IMR-90 (cell line): Measurements from ENCODE around the gene VASN. TPM values are rescaled to one million over a fixed set of nuclear protein-coding genes. Genes with fewer than 3 reads are reported as not detected.

Experiments
- ATAC-seq: fragments of 200-7000 bp; cut with Tn5 transposase; 2 replicates; pipeline ENCODE4 v1.9.1; 2020; ENCODE audit warnings: low read depth, mild to moderate bottlenecking, moderate library complexity
- BruUV-seq: library from RNA; stranded (reverse); fragments of 400-500 nt; replicated peaks from 2 replicates; lab custom pipeline; 2021; lab: Mats Ljungman, UMichigan
- CTCF ChIA-PET: fragments of 300-600 bp; formaldehyde crosslinking; extraction: SDS; loops from one replicate; lab custom pipeline; 2021; ENCODE audit warnings: antibody characterized with exemption; lab: Yijun Ruan, JAX
- POLR2A ChIA-PET: fragments of 300-600 bp; sonication (Branson Sonifier 250); formaldehyde crosslinking; loops from one replicate; lab custom pipeline; 2022; ENCODE audit warnings: antibody characterized with exemption; ENCODE audit not compliant: unreplicated experiment; lab: Charles Lee
- DNase-seq: peaks from one replicate; pipeline ENCODE4 v3.0.0; 2013
- H2AFZ ChIP-seq: replicated peaks from 2 replicates; pipeline ENCODE3; 2013; ENCODE audit warnings: low read length, mild to moderate bottlenecking; ENCODE audit not compliant: poor library complexity
- H2AK5ac ChIP-seq: 2 replicates; pipeline ENCODE4 v1.6.1; 2013; ENCODE audit warnings: low read depth, low read length, inconsistent platforms
- H2AK9ac ChIP-seq: replicated peaks from 2 replicates; pipeline ENCODE3; 2013; ENCODE audit warnings: mild to moderate bottlenecking, low read depth, low read length, moderate library complexity; ENCODE audit not compliant: poor library complexity
- H2BK120ac ChIP-seq: 2 replicates; pipeline ENCODE4 v1.6.1; 2013; ENCODE audit warnings: low read depth, low read length, inconsistent platforms
- H2BK15ac ChIP-seq: 3 replicates; pipeline ENCODE4 v1.6.1; 2013; ENCODE audit warnings: low read depth, low read length, inconsistent platforms
- H2BK20ac ChIP-seq: 2 replicates; pipeline ENCODE4 v1.6.1; 2013; ENCODE audit warnings: low read depth, mild to moderate bottlenecking, inconsistent platforms, low read length, moderate library complexity
- H2BK5ac ChIP-seq: 2 replicates; pipeline ENCODE4 v1.6.1; 2013; ENCODE audit warnings: mild to moderate bottlenecking, low read depth, low read length, inconsistent platforms; ENCODE audit not compliant: poor library complexity, severe bottlenecking
- H3K14ac ChIP-seq: replicated peaks from 2 replicates; pipeline ENCODE4 v1.6.1; 2013; ENCODE audit warnings: low read depth, low read length, inconsistent platforms
- H3K18ac ChIP-seq: 2 replicates; pipeline ENCODE4 v1.6.1; 2013; ENCODE audit warnings: low read depth, low read length, control low read depth
- H3K23ac ChIP-seq: 2 replicates; pipeline ENCODE4 v1.6.1; 2013; ENCODE audit warnings: low read depth, low read length, inconsistent platforms
- H3K27ac ChIP-seq: 2 replicates; pipeline ENCODE4 v1.5.1; 2013; ENCODE audit warnings: mild to moderate bottlenecking, control low read depth, low read length; ENCODE audit not compliant: insufficient read depth
- H3K27me3 ChIP-seq: 2 replicates; pipeline ENCODE4 v1.6.1; 2013; ENCODE audit warnings: low read length; ENCODE audit not compliant: control insufficient read depth, insufficient read depth
- H3K36me3 ChIP-seq: 2 replicates; pipeline ENCODE4 v1.6.1; 2013; ENCODE audit warnings: low read length, mixed read lengths; ENCODE audit not compliant: control insufficient read depth, insufficient read depth
- H3K4ac ChIP-seq: 2 replicates; pipeline ENCODE4 v1.6.1; 2013; ENCODE audit warnings: low read depth, low read length, inconsistent platforms
- H3K4me1 ChIP-seq: 2 replicates; pipeline ENCODE4 v1.6.1; 2013; ENCODE audit warnings: low read length, mixed read lengths; ENCODE audit not compliant: control insufficient read depth, insufficient read depth
- H3K4me2 ChIP-seq: 2 replicates; pipeline ENCODE4 v1.6.1; 2013; ENCODE audit warnings: low read depth, mild to moderate bottlenecking, control low read depth, low read length, moderate library complexity
- H3K4me3 ChIP-seq: 2 replicates; pipeline ENCODE4 v1.5.1; 2013; ENCODE audit warnings: low read depth, mild to moderate bottlenecking, control low read depth, low read length, moderate library complexity; ENCODE audit not compliant: insufficient read depth
- H3K56ac ChIP-seq: 2 replicates; pipeline ENCODE4 v1.6.1; 2013; ENCODE audit warnings: low read length, inconsistent platforms; ENCODE audit not compliant: insufficient read depth; ENCODE audit errors: extremely low read depth
- H3K79me1 ChIP-seq, 2 experiments: 2 replicates each; pipeline ENCODE4 v1.6.1; 2013; ENCODE audit warnings: low read length in 2 of 2, inconsistent platforms in 1 of 2, low read depth in 1 of 2
- H3K9ac ChIP-seq: 2 replicates; pipeline ENCODE4 v1.6.1; 2013; ENCODE audit warnings: low read depth, low read length, control low read depth
- H3K9me1 ChIP-seq: 2 replicates; pipeline ENCODE4 v1.6.1; 2013; ENCODE audit warnings: low read length, inconsistent platforms; ENCODE audit not compliant: insufficient read depth
- H3K9me3 ChIP-seq: 2 replicates; pipeline ENCODE4 v1.6.1; 2013; ENCODE audit warnings: low read length; ENCODE audit not compliant: control insufficient read depth, insufficient read depth
- H4K20me1 ChIP-seq: 2 replicates; pipeline ENCODE4 v1.6.1; 2013; ENCODE audit warnings: low read length, inconsistent platforms; ENCODE audit not compliant: insufficient read depth
- H4K5ac ChIP-seq: 2 replicates; pipeline ENCODE4 v1.6.1; 2013; ENCODE audit warnings: mild to moderate bottlenecking, low read depth, low read length, control low read depth
- H4K8ac ChIP-seq, 2 experiments: 2 replicates each; pipeline ENCODE4 v1.6.1; 2013; ENCODE audit warnings: low read depth in 2 of 2, low read length in 2 of 2, control low read depth in 1 of 2, inconsistent platforms in 1 of 2
- H4K91ac ChIP-seq: 2 replicates; pipeline ENCODE4 v1.6.1; 2013; ENCODE audit warnings: low read depth, low read length, inconsistent platforms; ENCODE audit not compliant: insufficient read depth
- CEBPB ChIP-seq: IDR thresholded peaks from 2 replicates; pipeline ENCODE4 v1.6.1; 2012; ENCODE audit warnings: low read depth, low read length, improper control_type of control experiment
- CHD1 ChIP-seq: IDR thresholded peaks from 2 replicates; pipeline ENCODE4 v1.6.1; 2012; ENCODE audit warnings: low read depth, low read length, improper control_type of control experiment
- CTCF ChIP-seq: conservative IDR thresholded peaks from 2 replicates; pipeline ENCODE4 v1.5.1; 2012; ENCODE audit warnings: mild to moderate bottlenecking, low read depth, low read length, improper control_type of control experiment
- FOS ChIP-seq: fragments of 150-350 bp; IDR thresholded peaks from 2 replicates; pipeline ENCODE4 v1.6.1; 2016; ENCODE audit warnings: low read depth, low read length
- MAFK ChIP-seq: IDR thresholded peaks from 2 replicates; pipeline ENCODE4 v1.6.1; 2012; ENCODE audit warnings: low read depth, low read length, improper control_type of control experiment
- MAZ ChIP-seq: IDR thresholded peaks from 2 replicates; pipeline ENCODE4 v1.6.1; 2012; ENCODE audit warnings: low read depth, mild to moderate bottlenecking, low read length, improper control_type of control experiment, moderate library complexity, borderline replicate concordance
- MXI1 ChIP-seq: IDR thresholded peaks from 2 replicates; pipeline ENCODE4 v1.6.1; 2012; ENCODE audit warnings: low read depth, mild to moderate bottlenecking, low read length, moderate library complexity, borderline replicate concordance
- NFE2L2 ChIP-seq: fragments of 150-350 bp; IDR thresholded peaks from 2 replicates; pipeline ENCODE4 v1.6.1; 2016; ENCODE audit warnings: low read depth, mild to moderate bottlenecking, low read length
- POLR2A ChIP-seq: IDR thresholded peaks from 2 replicates; pipeline ENCODE4 v1.6.1; 2012; ENCODE audit warnings: mild to moderate bottlenecking, low read depth, low read length
- RCOR1 ChIP-seq: IDR thresholded peaks from 2 replicates; pipeline ENCODE4 v1.6.1; 2012; ENCODE audit warnings: mild to moderate bottlenecking, low read length, improper control_type of control experiment; ENCODE audit not compliant: insufficient replicate concordance
- RFX5 ChIP-seq: IDR thresholded peaks from 2 replicates; pipeline ENCODE4 v1.8.0; 2012; ENCODE audit warnings: low read depth, mild to moderate bottlenecking, low read length, moderate library complexity
- SMC3 ChIP-seq: fragments of 150-350 bp; IDR thresholded peaks from 2 replicates; pipeline ENCODE4 v1.6.1; 2016; ENCODE audit warnings: low read depth, mild to moderate bottlenecking, antibody characterized with exemption, low read length, moderate library complexity
- USF2 ChIP-seq: fragments of 150-350 bp; IDR thresholded peaks from 2 replicates; pipeline ENCODE4 v1.6.1; 2017; ENCODE audit warnings: mild to moderate bottlenecking, antibody characterized with exemption, low read length, low read depth
- WGBS, 2 experiments: methylation state at CpG; one replicate each; pipeline versions ENCODE4 v1.1.5 to v1.1.7; 2013; ENCODE audit warnings: missing lambda C conversion rate in 2 of 2; ENCODE audit not compliant: insufficient read length in 1 of 2; ENCODE audit errors: extremely low coverage in 2 of 2; 5-methylcytosine and 5-hydroxymethylcytosine counted together
- dilution Hi-C: fragments of 300-500 bp; cut with HindIII; formaldehyde crosslinking; loops from one replicate; pipeline ENCODE4 v1.14.3; 2018; ENCODE audit warnings: low sequenced_read_pairs; ENCODE audit not compliant: unreplicated experiment
- in situ Hi-C: fragments of 300-500 bp; cut with MboI; formaldehyde crosslinking; loops from 3 replicates; pipeline ENCODE4 v1.14.3; 2019; ENCODE audit warnings: low sequenced_read_pairs, inconsistent platforms, mixed read lengths
- intact Hi-C: fragments of 100-400 bp; cut with micrococcal nuclease; formaldehyde crosslinking; loops from 2 replicates; pipeline ENCODE4 v1.10.0; 2022
- polyA plus RNA-seq, 3 experiments: library from polyadenylated mRNA; depleted of rRNA; stranded (reverse); fragments of >200 nt; gene quantifications; 2 replicates each; pipeline ENCODE4 v1.2.3, GENCODE V29; 2012; ENCODE audit warnings: low replicate concordance in 1 of 3
- total RNA-seq: library from RNA; depleted of rRNA; stranded (reverse); fragments of >200 nt; gene quantifications from 2 replicates; pipeline ENCODE4 v1.2.3, GENCODE V29; 2012

The VASN gene
- total and polyA plus RNA-seq, 2 of the 4 experiments (the other 2 are of a cell fraction): 9.3 to 87.2 TPM

- no peak for TF ChIP-seq RFX5
Measured at GRCh38 chr16:4395055-4395726, 23.5 kb downstream of the VASN start (continued).

- Histone ChIP-seq H3K23ac (no peak overlapping the region), H2AK9ac (no peak overlapping the region), H3K4ac (no peak overlapping the region), H4K8ac (no peak overlapping the region), H2BK15ac (no peak overlapping the region), H3K14ac (no peak overlapping the region), H4K20me1 (peaks cover 15% of the 10 kb centered on the region), H3K9me3 (no peaks in the 10 kb centered on the region), H4K5ac (no peak overlapping the region), H3K9me1 (no peaks in the 10 kb centered on the region), H2AK5ac (peak overlapping the region; percentile 39; the same call in 1 of the 2 replicates), H3K79me1 (peaks cover 0 to 10% of the 10 kb centered on the region in 2 experiments; a peak in 1 of 4 replicates), H3K9ac (no peak overlapping the region), H3K18ac (no peak overlapping the region), H2BK120ac (no peak overlapping the region), H3K4me3 (no peak overlapping the region), H3K4me2 (no peak overlapping the region), H3K36me3 (peaks cover 17% of the 10 kb centered on the region), H3K56ac (no peak overlapping the region), H3K27me3 (no peaks in the 10 kb centered on the region), H2BK5ac (no peak overlapping the region), H2AFZ (no peak overlapping the region), H3K4me1 (peaks cover 2% of the 10 kb centered on the region; the same call in 1 of the 2 replicates), H4K91ac (no peak overlapping the region), H2BK20ac (no peak overlapping the region), H3K27ac (no peak overlapping the region)
- ATAC-seq (no peak), DNase-seq (no peak)
- ChIA-PET POLR2A (no interaction called here), CTCF (no interaction called here)
- dilution Hi-C loops: no loop called here
- no TSS peak for BruUV-seq
- in situ Hi-C loops: loop anchor here (5.0 kb wide), 1 partner anchor 37 kb away; no protein-coding TSS in a partner anchor
- TF ChIP-seq CEBPB (no peak), CTCF (no peak), NFE2L2 (no peak), CHD1 (no peak), FOS (no peak), USF2 (no peak), SMC3 (no peak), MAZ (no peak), POLR2A (no peak), MAFK (no peak), RCOR1 (no peak), MXI1 (no peak)
- 83% methylated on average over 1 of the region's 9 CpGs; no CpG with 5 or more reads in 1 of the 2 experiments for WGBS, 2 experiments
- intact Hi-C loops: no loop called here
Measured at GRCh38 chr16:4399001-4399730, 27.5 kb downstream of the VASN start.
